ENCODE data around the gene SYNE1. TPM values are rescaled to one million over a fixed set of nuclear protein-coding genes. Genes with fewer than 3 reads are reported as not detected.

SYNE1 gene
- polyA plus RNA-seq, 2 of the 4 experiments (the other 2 are of a cell fraction), result 10.5 to 28.5 TPM

DNA sequence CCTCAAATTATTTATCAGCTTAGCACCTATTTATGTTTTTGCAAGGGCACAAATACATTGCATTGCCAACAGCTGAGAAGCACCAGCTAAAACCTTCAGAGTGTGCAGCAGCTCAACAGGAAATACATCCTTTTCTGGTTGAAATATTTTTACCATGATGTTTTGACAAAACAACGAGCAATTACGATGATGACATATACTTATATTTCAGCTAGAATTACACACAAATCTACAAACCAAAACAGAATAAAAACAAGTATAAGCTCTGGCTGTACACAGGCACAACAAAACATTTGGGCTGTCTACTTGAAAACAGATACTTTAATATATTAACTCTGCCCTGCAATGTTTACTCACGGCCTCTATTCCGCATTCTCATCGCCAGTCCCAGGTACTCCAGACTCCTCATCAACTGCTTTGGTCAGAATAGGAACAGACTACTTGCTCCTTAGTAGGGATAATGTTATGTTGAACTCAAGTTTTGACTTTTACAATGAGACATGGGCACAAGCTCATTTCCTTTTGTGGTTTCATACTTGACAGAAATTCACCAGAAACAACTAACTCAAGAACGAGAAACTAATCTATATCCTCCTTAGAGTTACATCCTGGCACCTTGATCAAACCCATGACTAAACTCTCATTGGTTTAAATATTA, 452.1 kb downstream of the SYNE1 start:
- DNase-seq (ENCODE audit: low read depth in 1 of 2, low spot score in 1 of 2), result no peak
- Histone ChIP-seq H3K27ac (no peak overlapping the region), H3K4me1 (no peaks in the 10 kb centered on the region), H3K4me2 (no peak overlapping the region), H3K9me3 (no peaks in the 10 kb centered on the region), H3K4me3 (no peak overlapping the region)
- ATAC-seq, result no peak
- CTCF ChIA-PET, result interaction anchor here (1.0 kb wide), 1 partner anchor 9 kb away, joined by 3 read pairs; no protein-coding TSS in a partner anchor
- 82% methylated on average over 6 of the region's 6 CpGs for WGBS (ENCODE audit: missing lambda C conversion rate)
- POLR2A ChIA-PET, result no interaction called here
- no peak for FAIRE-seq
- TF ChIP-seq PHF8 (IDR thresholded peaks at IDR 0.05; ENCODE audit: borderline replicate concordance, low read depth) (no peak), POLR2A (IDR thresholded peaks at IDR 0.05; ENCODE audit: low read length) (no peak), MYC (IDR thresholded peaks at IDR 0.05; ENCODE audit: borderline replicate concordance, low read length) (no peak), ZSCAN20 (CRISPR knock-in tag; IDR thresholded peaks at IDR 0.05) (no peak), RNF2 (IDR thresholded peaks at IDR 0.05; ENCODE audit: borderline replicate concordance, low read depth) (no peak), POLR2AphosphoS2 (conservative IDR thresholded peaks at IDR 0.05; ENCODE audit: low read length) (no peak), CBX2 (IDR thresholded peaks at IDR 0.05; ENCODE audit: borderline replicate concordance, low read depth) (no peak)
- TF ChIP-seq, protein P1, sequence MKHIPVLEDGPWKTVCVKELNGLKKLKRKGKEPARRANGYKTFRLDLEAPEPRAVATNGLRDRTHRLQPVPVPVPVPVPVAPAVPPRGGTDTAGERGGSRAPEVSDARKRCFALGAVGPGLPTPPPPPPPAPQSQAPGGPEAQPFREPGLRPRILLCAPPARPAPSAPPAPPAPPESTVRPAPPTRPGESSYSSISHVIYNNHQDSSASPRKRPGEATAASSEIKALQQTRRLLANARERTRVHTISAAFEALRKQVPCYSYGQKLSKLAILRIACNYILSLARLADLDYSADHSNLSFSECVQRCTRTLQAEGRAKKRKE (CRISPR knock-in tag; IDR thresholded peaks at IDR 0.05; ENCODE audit: low read depth), result no peak
- TF ChIP-seq, protein P2, sequence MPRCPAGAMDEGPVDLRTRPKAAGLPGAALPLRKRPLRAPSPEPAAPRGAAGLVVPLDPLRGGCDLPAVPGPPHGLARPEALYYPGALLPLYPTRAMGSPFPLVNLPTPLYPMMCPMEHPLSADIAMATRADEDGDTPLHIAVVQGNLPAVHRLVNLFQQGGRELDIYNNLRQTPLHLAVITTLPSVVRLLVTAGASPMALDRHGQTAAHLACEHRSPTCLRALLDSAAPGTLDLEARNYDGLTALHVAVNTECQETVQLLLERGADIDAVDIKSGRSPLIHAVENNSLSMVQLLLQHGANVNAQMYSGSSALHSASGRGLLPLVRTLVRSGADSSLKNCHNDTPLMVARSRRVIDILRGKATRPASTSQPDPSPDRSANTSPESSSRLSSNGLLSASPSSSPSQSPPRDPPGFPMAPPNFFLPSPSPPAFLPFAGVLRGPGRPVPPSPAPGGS (IDR thresholded peaks at IDR 0.05), result no peak

DNA sequence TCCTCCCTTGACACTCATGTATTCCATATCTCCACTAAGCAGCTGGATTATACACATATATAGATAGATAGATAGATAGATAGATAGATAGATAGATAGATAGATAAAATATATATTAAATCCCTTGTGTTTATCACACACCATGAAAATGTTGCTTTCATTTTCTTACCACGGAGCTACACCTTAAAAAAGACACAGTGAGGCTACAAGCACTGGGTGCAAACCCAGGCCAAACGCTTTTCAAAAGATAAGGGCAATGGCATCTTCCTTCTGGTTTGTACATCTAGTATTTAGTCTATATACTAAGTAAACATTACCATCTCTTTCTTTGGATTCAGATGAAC, 452.6 kb downstream of the SYNE1 start:
- no peak overlapping the region for H3K4me2 ChIP-seq
- no peaks in the 10 kb centered on the region for H3K9me3 ChIP-seq
- H3K4me3 ChIP-seq, result no peak overlapping the region
- no peak for FAIRE-seq
- no peak for DNase-seq (ENCODE audit: low read depth in 1 of 2, low spot score in 1 of 2)
- CTCF ChIA-PET, result interaction anchor here (1.0 kb wide), 1 partner anchor 9 kb away, joined by 3 read pairs; no protein-coding TSS in a partner anchor
- TF ChIP-seq, protein P3, sequence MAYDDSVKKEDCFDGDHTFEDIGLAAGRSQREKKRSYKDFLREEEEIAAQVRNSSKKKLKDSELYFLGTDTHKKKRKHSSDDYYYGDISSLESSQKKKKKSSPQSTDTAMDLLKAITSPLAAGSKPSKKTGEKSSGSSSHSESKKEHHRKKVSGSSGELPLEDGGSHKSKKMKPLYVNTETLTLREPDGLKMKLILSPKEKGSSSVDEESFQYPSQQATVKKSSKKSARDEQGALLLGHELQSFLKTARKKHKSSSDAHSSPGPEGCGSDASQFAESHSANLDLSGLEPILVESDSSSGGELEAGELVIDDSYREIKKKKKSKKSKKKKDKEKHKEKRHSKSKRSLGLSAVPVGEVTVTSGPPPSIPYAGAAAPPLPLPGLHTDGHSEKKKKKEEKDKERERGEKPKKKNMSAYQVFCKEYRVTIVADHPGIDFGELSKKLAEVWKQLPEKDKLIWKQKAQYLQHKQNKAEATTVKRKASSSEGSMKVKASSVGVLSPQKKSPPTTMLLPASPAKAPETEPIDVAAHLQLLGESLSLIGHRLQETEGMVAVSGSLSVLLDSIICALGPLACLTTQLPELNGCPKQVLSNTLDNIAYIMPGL (CRISPR knock-in tag; IDR thresholded peaks at IDR 0.05; ENCODE audit: borderline replicate concordance), result no peak
- TF ChIP-seq, protein P2 (IDR thresholded peaks at IDR 0.05), result no peak
- TF ChIP-seq TP53 (CRISPR knock-in tag; IDR thresholded peaks at IDR 0.05) (no peak), KDM5A (IDR thresholded peaks at IDR 0.05) (no peak), FOSL2 (IDR thresholded peaks at IDR 0.05) (no peak), FOSL2 (CRISPR knock-in tag; IDR thresholded peaks at IDR 0.05) (no peak), ZSCAN20 (CRISPR knock-in tag; IDR thresholded peaks at IDR 0.05) (no peak), RNF2 (IDR thresholded peaks at IDR 0.05; ENCODE audit: borderline replicate concordance, low read depth) (no peak), EHMT2 (IDR thresholded peaks at IDR 0.05; ENCODE audit: low read depth) (no peak), HOXB13 (CRISPR knock-in tag; IDR thresholded peaks at IDR 0.05; ENCODE audit: low read depth) (no peak), ZNF302 (CRISPR knock-in tag; IDR thresholded peaks at IDR 0.05) (no peak), HEYL (CRISPR knock-in tag; IDR thresholded peaks at IDR 0.05) (no peak), TFCP2L1 (CRISPR knock-in tag; IDR thresholded peaks at IDR 0.05) (no peak), SMC3 (IDR thresholded peaks at IDR 0.05) (no peak), EP300 (IDR thresholded peaks at IDR 0.05) (no peak), MAZ (IDR thresholded peaks at IDR 0.05; ENCODE audit: borderline replicate concordance, low read depth, low read length) (no peak), CHD4 (IDR thresholded peaks at IDR 0.05; ENCODE audit: borderline replicate concordance) (no peak)
- TF ChIP-seq, protein P4, sequence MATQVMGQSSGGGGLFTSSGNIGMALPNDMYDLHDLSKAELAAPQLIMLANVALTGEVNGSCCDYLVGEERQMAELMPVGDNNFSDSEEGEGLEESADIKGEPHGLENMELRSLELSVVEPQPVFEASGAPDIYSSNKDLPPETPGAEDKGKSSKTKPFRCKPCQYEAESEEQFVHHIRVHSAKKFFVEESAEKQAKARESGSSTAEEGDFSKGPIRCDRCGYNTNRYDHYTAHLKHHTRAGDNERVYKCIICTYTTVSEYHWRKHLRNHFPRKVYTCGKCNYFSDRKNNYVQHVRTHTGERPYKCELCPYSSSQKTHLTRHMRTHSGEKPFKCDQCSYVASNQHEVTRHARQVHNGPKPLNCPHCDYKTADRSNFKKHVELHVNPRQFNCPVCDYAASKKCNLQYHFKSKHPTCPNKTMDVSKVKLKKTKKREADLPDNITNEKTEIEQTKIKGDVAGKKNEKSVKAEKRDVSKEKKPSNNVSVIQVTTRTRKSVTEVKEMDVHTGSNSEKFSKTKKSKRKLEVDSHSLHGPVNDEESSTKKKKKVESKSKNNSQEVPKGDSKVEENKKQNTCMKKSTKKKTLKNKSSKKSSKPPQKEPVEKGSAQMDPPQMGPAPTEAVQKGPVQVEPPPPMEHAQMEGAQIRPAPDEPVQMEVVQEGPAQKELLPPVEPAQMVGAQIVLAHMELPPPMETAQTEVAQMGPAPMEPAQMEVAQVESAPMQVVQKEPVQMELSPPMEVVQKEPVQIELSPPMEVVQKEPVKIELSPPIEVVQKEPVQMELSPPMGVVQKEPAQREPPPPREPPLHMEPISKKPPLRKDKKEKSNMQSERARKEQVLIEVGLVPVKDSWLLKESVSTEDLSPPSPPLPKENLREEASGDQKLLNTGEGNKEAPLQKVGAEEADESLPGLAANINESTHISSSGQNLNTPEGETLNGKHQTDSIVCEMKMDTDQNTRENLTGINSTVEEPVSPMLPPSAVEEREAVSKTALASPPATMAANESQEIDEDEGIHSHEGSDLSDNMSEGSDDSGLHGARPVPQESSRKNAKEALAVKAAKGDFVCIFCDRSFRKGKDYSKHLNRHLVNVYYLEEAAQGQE (IDR thresholded peaks at IDR 0.05), result no peak
- TF ChIP-seq, protein P5, sequence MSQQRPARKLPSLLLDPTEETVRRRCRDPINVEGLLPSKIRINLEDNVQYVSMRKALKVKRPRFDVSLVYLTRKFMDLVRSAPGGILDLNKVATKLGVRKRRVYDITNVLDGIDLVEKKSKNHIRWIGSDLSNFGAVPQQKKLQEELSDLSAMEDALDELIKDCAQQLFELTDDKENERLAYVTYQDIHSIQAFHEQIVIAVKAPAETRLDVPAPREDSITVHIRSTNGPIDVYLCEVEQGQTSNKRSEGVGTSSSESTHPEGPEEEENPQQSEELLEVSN (IDR thresholded peaks at IDR 0.05; ENCODE audit: borderline replicate concordance, low read depth), result no peak
- TF ChIP-seq, protein P6, sequence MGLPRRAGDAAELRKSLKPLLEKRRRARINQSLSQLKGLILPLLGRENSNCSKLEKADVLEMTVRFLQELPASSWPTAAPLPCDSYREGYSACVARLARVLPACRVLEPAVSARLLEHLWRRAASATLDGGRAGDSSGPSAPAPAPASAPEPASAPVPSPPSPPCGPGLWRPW (IDR thresholded peaks at IDR 0.05), result no peak
- H3K27ac ChIP-seq, result no peak overlapping the region
- ATAC-seq, result no peak
- no peaks in the 10 kb centered on the region for H3K4me1 ChIP-seq
- 85% methylated on average over 2 of the region's 2 CpGs for WGBS (ENCODE audit: missing lambda C conversion rate)
- POLR2A ChIA-PET, result no interaction called here

Data from A549 (cell line).